Liver (tissue), 9 donors: Measurements from ENCODE around the gene REL. TPM values are rescaled to one million over a fixed set of nuclear protein-coding genes. Genes with fewer than 3 reads are reported as not detected.

Source experiments
- DNase-seq: peaks from one replicate; pipeline ENCODE4 v3.0.0-alpha.2; 2017; ENCODE audit warnings: low spot score
- H3K27ac ChIP-seq, 2 donors: one replicate each; pipeline ENCODE4 v1.7.0; 2013; ENCODE audit warnings: inconsistent platforms in 2 of 2, low read length in 2 of 2, control low read depth in 1 of 2, low read depth in 1 of 2, mild to moderate bottlenecking in 1 of 2
- H3K27me3 ChIP-seq, 4 donors: one replicate each; pipeline versions ENCODE4 v1.6.1 to v1.7.0; 2013; ENCODE audit warnings: low read length in 3 of 4, inconsistent platforms in 1 of 4, mild to moderate bottlenecking in 1 of 4, moderate library complexity in 1 of 4; ENCODE audit not compliant: control insufficient read depth in 4 of 4, insufficient read depth in 4 of 4
- H3K36me3 ChIP-seq, 4 donors: one replicate each; pipeline versions ENCODE4 v1.6.1 to v1.7.0; 2013; ENCODE audit warnings: low read length in 3 of 4, mild to moderate bottlenecking in 3 of 4, low read depth in 1 of 4, moderate library complexity in 1 of 4; ENCODE audit not compliant: control insufficient read depth in 4 of 4, insufficient read depth in 3 of 4
- H3K4me1 ChIP-seq, 4 donors: one replicate each; pipeline versions ENCODE4 v1.6.1 to v1.7.0; 2013; ENCODE audit warnings: low read length in 3 of 4, mild to moderate bottlenecking in 3 of 4, moderate library complexity in 1 of 4; ENCODE audit not compliant: control insufficient read depth in 4 of 4, insufficient read depth in 4 of 4
- H3K4me3 ChIP-seq, 3 donors: one replicate each; pipeline versions ENCODE4 v1.6.1 to v1.7.0; 2013; ENCODE audit warnings: low read length in 3 of 3, control low read depth in 1 of 3, low read depth in 1 of 3, mild to moderate bottlenecking in 1 of 3
- H3K9ac ChIP-seq, 2 donors: one replicate each; pipeline ENCODE4 v1.7.0; 2013; ENCODE audit warnings: low read length in 2 of 2, mild to moderate bottlenecking in 2 of 2, moderate library complexity in 2 of 2, control low read depth in 1 of 2, low read depth in 1 of 2
- H3K9me3 ChIP-seq, 4 donors: one replicate each; pipeline versions ENCODE4 v1.6.1 to v1.7.0; 2013; ENCODE audit warnings: low read length in 3 of 4; ENCODE audit not compliant: control insufficient read depth in 4 of 4
- ATF3 ChIP-seq: IDR thresholded peaks from 2 replicates; pipeline ENCODE4 v1.6.1; 2016; ENCODE audit warnings: antibody characterized with exemption
- CTCF ChIP-seq: fragments of 150-350 bp; IDR thresholded peaks from 2 replicates; pipeline ENCODE4 v1.5.1; 2017; ENCODE audit warnings: improper control_type of control experiment, low read depth, low read length; ENCODE audit not compliant: missing input control
- EGR1 ChIP-seq, 2 donors: IDR thresholded peaks; 2 replicates each; pipeline ENCODE4 v1.6.1; 2016 to 2018; ENCODE audit warnings: antibody characterized with exemption in 2 of 2, low read depth in 2 of 2
- FOXA1 ChIP-seq: IDR thresholded peaks from 2 replicates; pipeline ENCODE4 v1.6.1; 2016; ENCODE audit warnings: antibody characterized with exemption
- FOXA2 ChIP-seq: IDR thresholded peaks from 2 replicates; pipeline ENCODE4 v1.6.1; 2016; ENCODE audit warnings: antibody characterized with exemption
- GABPA ChIP-seq, 2 donors: IDR thresholded peaks in 1 of 2; conservative IDR thresholded peaks in 1 of 2; 2 replicates each; pipeline ENCODE4 v1.6.1; 2016; ENCODE audit warnings: antibody characterized with exemption in 2 of 2, mild to moderate bottlenecking in 1 of 2, moderate library complexity in 1 of 2
- HNF4A ChIP-seq, 2 donors: conservative IDR thresholded peaks; 2 replicates each; pipeline ENCODE4 v1.6.1; 2016; ENCODE audit warnings: antibody characterized with exemption in 2 of 2, mild to moderate bottlenecking in 2 of 2
- HNF4G ChIP-seq: IDR thresholded peaks from 2 replicates; pipeline ENCODE4 v1.6.1; 2016; ENCODE audit warnings: antibody characterized with exemption
- JUND ChIP-seq, 2 donors: IDR thresholded peaks; 2 replicates each; pipeline ENCODE4 v1.6.1; 2016; ENCODE audit warnings: antibody characterized with exemption in 2 of 2
- MAX ChIP-seq: IDR thresholded peaks from 2 replicates; pipeline ENCODE4 v1.6.1; 2016; ENCODE audit warnings: antibody characterized with exemption
- NR2F2 ChIP-seq: IDR thresholded peaks from 2 replicates; pipeline ENCODE4 v1.6.1; 2016; ENCODE audit warnings: antibody characterized with exemption
- RAD21 ChIP-seq, 2 donors: IDR thresholded peaks; 2 replicates each; pipeline ENCODE4 v1.6.1; 2016; ENCODE audit warnings: antibody characterized with exemption in 2 of 2, mild to moderate bottlenecking in 2 of 2
- REST ChIP-seq: IDR thresholded peaks from 2 replicates; pipeline ENCODE4 v1.6.1; 2016; ENCODE audit warnings: antibody characterized with exemption, mild to moderate bottlenecking
- RXRA ChIP-seq, 2 donors: IDR thresholded peaks; 2 replicates each; pipeline ENCODE4 v1.6.1; 2017 to 2018; ENCODE audit warnings: antibody characterized with exemption in 2 of 2, mild to moderate bottlenecking in 1 of 2
- SP1 ChIP-seq: IDR thresholded peaks from 2 replicates; pipeline ENCODE4 v1.6.1; 2018; ENCODE audit warnings: antibody characterized with exemption, mild to moderate bottlenecking
- TAF1 ChIP-seq: conservative IDR thresholded peaks from 2 replicates; pipeline ENCODE4 v1.6.1; 2016; ENCODE audit warnings: antibody characterized with exemption, mild to moderate bottlenecking
- YY1 ChIP-seq: IDR thresholded peaks from 2 replicates; pipeline ENCODE4 v1.6.1; 2016; ENCODE audit warnings: antibody characterized with exemption, mild to moderate bottlenecking
- ZBTB33 ChIP-seq: IDR thresholded peaks from 2 replicates; pipeline ENCODE4 v1.6.1; 2016; ENCODE audit warnings: antibody characterized with exemption
- WGBS: extraction: QIAGEN DNeasy Blood & Tissue Kit; methylation state at CpG from one replicate; pipeline ENCODE4 v1.1.7; 2013; 5-methylcytosine and 5-hydroxymethylcytosine counted together
- polyA plus RNA-seq, 2 donors: library from polyadenylated mRNA; stranded (reverse) in 1 of 2; unstranded in 1 of 2; fragments of 200-250 nt in 1 of 2; fragments of >200 nt in 1 of 2; fragmentation: Nextera tagmentation in 1 of 2; extraction: Ambion mirVana in 1 of 2; gene quantifications; one replicate each; pipeline versions ENCODE4 v1.2.1 to v1.2.3, GENCODE V29; 2013 to 2015
- total RNA-seq, 2 donors: library from RNA; depleted of rRNA; stranded (reverse); fragments of >200 nt; gene quantifications; one replicate each; pipeline ENCODE4 v1.2.3, GENCODE V29; 2014
- donor health status: healthy.
- donor health status: healthy.
- donor health status: healthy.
- donor health status: healthy.
- donor health status: healthy.

The REL gene
- total and polyA plus RNA-seq, 4 donors = 1.1 to 7.0 (median 4.4) TPM

- no peak for TF ChIP-seq REST
- no peak for TF ChIP-seq YY1
These were observed 25.0 kb downstream of the REL start (continued) for GRCh38 chr2:60906395-60906794.

- DNase-seq = no peak
- Histone ChIP-seq H3K9me3 (no peaks in the 10 kb centered on the region), H3K4me1 (no peaks in the 10 kb centered on the region), H3K4me3 (no peak overlapping the region), H3K27me3 (no peaks in the 10 kb centered on the region), H3K9ac (no peak overlapping the region), H3K36me3 (peaks cover 0 to 23% (median 7%) of the 10 kb centered on the region in 4 donors), H3K27ac (no peak overlapping the region)
- TF ChIP-seq NR2F2 = no peak
- no peak for TF ChIP-seq SP1
- no peak for TF ChIP-seq RAD21 (IDR thresholded peaks at IDR 0.05)
- no peak for TF ChIP-seq RXRA (IDR thresholded peaks at IDR 0.05)
- TF ChIP-seq REST = no peak
- no peak for TF ChIP-seq FOXA2
- no peak for TF ChIP-seq TAF1
- TF ChIP-seq FOXA1 = no peak
- TF ChIP-seq HNF4A (conservative IDR thresholded peaks at IDR 0.05) = no peak
- no peak for TF ChIP-seq ATF3
- no peak for TF ChIP-seq YY1
- no peak for TF ChIP-seq EGR1 (IDR thresholded peaks at IDR 0.05; ENCODE audit: low read depth in 2 of 2)
- no peak for TF ChIP-seq ZBTB33
- no peak for TF ChIP-seq CTCF
- no peak for TF ChIP-seq JUND (IDR thresholded peaks at IDR 0.05)
- TF ChIP-seq HNF4G = no peak
- TF ChIP-seq GABPA (IDR thresholded peaks at IDR 0.05 in 1 of 2, conservative IDR thresholded peaks at IDR 0.05 in 1 of 2) = no peak
- no peak for TF ChIP-seq MAX
- 95% methylated on average over 8 of the region's 8 CpGs for WGBS
These were observed 26.0 kb downstream of the REL start for GRCh38 chr2:60907329-60907728.
